Activated gamma-delta T cell treated with anti-CD3 and anti-CD28 coated beads, Interleukin-2, amount 50 U/mL, for 16 hours (primary cell): ENCODE measurements around the gene GRIK5.

Experiments
- DNase-seq: peaks from one replicate; pipeline ENCODE4 v3.0.0-alpha.2; 2020; ENCODE audit warnings: low read depth

Gene GRIK5

DNA sequence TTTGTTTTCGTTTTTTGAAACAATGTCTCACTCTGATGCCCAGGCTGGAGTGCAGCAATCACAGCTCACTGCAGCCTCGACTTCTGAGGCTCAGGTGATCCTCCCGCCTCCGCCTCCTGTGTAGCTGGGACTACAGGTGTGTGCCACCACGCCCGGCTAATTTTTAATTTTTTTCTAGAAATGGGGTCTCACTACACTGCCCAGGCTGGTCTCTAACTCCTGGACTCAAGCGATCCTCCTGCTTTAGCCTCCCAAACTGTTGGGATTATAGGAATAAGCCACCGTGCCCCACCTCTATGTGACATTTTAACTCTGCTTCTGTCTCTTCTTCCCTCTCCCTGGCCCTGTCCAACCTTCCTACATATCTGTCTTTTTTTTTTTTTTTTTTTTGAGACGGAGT is 81.1 kb downstream of the GRIK5 start:
- no peak for DNase-seq

- DNase-seq: no peak
Measured at GRCh38 chr19:41987141-41987860, 82.7 kb downstream of the GRIK5 start.

GRCh38 chr19:41984961-41985360 is 85.0 kb downstream of the GRIK5 start:
- no peak for DNase-seq

DNA sequence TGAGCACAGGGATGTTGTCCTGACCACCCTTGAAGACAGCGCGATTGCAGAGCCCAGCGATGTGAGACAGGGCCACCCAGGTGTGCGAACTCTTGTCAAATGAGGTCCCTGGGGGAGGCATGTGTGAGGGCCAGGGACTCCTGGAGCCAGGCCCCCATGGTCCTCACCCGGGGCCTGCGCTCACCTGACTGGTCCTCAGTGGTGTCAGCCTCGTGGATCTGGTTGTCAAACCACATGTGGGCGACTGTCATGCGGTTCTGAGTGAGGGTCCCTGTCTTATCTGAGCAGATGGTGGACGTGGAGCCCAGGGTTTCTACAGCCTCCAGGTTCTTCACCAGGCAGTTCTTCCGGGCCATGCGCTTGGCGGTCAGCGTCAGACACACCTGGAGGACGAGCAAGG is 88.3 kb downstream of the GRIK5 start:
- DNase-seq: no peak

GRCh38 chr19:41978470-41978869 is 91.5 kb downstream of the GRIK5 start:
- no peak for DNase-seq

GRCh38 chr19:41977916-41978315 is 92.1 kb downstream of the GRIK5 start:
- DNase-seq: no peak

- no peak for DNase-seq
Measured at GRCh38 chr19:41974652-41975051, 95.4 kb downstream of the GRIK5 start.

DNA sequence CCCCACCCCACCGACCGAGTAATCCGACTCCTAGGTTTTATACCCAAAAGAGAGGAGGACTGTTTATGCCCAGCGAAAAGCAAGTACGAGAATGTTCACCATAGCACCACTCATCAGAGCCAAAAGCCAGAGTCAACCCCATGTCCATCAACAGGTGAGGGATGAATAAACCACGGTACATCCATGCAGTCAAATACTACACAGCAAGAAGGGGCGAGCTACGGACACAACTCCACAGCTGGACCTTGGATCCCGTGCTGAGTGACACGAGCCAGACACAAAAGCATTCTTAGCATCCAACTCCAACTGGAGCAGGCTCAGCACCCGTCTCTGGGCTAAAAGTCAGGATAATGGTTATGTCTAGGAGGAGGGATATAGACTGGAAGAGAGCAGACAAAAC is 98.6 kb downstream of the GRIK5 start:
- DNase-seq: no peak

DNA sequence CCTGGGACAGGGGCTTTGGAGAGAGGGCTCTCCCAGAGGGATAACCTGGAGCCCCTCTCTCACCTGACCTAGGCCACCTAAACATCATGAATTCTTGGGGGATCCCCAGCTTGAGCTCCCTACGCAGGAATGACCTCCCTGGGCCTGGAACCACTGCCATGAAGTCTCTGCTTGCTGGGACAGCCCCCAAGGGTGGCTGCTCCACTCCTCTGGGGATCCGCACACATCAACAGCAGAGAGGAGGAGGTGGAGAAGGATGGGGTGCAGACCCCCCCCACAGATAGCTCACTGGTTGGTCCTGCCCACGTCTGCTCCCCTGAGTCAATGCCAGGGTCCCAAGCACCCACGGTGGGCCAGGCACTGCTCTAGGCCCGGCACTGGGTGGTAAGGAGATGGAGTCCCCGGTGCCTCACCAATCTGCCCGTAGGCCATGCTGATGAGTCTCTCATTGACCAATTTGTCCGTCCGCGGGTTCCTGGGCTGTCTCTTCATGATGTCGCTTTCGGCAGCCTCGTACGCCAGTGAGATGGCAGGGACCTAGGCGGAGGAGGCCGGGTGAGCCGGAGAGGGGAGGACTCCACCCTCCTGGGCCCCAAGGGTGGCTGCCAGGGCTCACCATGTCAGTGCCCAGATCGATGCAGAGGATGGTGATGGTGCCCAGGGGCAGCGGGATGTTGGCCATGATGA is 100.1 kb downstream of the GRIK5 start:
- no peak for DNase-seq

DNA sequence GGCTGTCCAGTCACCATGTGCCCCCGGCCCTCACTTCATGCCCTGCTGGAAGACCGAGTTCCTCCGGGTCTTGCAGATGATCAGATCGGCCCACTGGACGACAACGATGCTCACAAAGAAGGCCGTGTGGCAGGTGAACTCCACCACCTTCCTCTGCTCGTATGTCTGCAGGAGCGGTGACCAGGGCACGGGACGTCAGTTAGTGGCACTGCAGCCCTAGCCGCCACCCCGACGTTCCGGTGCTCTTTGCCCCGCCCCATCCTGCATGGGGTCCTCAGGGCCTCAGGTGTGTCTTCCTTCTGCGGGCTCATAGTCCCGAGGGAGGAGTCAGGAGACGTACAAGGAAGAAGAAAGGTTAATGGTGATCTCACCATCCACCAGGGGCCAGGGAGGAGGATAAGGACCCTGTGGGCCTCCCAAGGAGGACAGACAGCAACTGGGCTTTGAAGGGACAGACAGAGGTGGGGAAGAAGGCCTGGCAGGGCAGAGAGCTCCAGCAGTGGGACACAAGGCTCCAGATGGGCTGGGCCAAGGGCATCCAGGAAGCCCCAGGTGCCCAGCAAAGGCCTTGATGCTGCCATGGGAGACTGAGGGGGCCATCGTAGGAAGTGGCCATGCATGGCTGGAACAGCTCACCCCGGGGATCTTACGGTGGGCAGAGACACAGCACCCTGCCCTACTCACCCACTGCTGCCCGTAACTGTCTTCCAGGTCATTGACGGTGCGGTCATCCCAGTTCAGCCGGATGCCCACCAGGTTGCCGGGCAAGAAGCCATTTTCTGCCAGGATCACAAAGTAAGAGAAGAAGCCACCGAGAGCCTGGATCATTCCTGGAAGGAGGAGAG is 101.0 kb downstream of the GRIK5 start:
- no peak for DNase-seq

DNA sequence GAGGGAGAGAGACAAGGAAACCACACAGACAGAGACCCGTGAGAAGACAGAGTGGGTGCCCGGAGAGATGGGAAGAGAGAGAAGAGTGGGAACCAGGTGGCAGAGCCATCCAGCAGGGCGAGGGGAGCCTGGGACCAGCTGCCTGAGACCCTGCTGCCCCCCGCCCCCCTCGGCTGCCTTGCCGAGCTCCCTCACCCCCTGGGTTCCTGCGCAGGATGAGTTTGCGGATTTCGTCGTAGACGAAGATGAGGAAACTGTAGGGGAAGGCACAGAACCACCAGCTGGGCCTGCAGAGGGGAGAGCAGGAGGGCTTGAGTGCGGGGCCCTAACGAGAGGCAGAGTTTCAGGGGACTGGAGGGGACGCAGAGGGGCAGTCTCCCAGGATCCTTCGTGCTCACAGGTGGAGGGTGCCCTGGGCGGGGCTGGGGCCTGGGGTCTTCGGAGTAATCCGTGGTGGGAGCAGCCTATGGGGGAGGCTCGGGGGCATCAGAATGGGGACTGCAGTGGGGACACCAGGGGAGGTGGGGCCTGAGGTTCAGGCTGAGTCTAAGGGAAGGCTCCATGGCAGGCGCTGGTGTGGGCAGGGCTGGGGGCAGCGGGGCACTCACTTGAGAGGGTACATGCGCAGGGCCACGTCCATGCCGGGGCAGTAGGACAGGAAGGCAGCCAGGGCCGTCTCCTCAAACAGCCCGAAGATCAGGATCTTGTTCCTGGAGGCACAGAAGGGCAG is 102.8 kb downstream of the GRIK5 start:
- DNase-seq: no peak

- DNase-seq: no peak
Measured at GRCh38 chr19:41965106-41965505, 104.9 kb downstream of the GRIK5 start.

DNA sequence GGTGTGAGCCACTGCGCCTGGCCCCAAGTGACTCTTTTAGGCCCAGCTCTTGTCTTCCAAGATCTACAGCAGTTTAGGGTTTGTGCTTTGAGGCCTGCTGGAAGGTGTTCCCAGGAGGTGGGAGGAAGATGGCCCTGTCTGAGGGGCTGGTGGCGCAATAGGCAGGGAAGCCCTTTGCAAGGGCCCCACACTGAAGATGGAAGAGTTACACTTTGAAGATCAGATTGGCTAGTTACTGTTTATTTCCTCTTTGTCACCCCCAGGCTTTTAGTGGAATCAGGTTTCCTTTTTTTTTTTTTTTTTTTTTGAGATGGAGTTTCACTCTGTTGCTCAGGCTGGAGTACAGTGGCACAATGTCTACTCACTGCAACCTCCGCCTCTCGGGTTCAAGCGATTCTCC is 109.0 kb downstream of the GRIK5 start:
- no peak for DNase-seq

- peak; percentile 80 for DNase-seq
Measured at GRCh38 chr19:41959056-41960053, 110.7 kb downstream of the GRIK5 start, which contains the start of gene RABAC1. Gene RABAC1 (minus strand): TSS chr19:41959321. CDS start chr19:41959292, 29 bp downstream.

- DNase-seq: peak; percentile 60
Measured at GRCh38 chr19:41958367-41959055, 111.5 kb downstream of the GRIK5 start.

DNA sequence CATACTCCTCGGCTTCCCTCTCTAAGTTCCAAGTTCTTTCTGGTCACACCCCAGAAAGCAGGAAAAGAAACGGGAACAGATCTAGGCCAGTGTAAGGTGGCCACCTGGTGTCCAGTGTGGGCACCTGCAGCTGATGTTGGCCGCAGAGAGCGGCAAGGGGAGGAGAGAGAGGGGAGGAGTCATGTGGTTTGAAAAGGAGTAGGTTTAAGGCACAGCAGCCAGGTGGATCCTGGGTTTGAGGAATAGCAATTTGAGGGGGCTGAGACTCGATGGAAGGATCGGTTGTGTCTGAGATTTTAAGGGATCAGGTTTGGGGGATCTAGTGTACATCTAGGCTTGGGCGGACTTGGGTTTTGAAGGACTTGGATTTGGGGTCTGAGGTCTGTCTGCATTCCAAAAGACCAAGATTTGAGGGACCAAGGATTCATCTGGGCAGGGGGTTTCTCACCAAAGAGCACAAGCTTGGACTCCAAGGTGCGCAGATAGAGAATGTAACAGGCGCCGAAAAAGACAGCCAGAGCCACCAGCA is 112.1 kb downstream of the GRIK5 start:
- DNase-seq: no peak

DNA sequence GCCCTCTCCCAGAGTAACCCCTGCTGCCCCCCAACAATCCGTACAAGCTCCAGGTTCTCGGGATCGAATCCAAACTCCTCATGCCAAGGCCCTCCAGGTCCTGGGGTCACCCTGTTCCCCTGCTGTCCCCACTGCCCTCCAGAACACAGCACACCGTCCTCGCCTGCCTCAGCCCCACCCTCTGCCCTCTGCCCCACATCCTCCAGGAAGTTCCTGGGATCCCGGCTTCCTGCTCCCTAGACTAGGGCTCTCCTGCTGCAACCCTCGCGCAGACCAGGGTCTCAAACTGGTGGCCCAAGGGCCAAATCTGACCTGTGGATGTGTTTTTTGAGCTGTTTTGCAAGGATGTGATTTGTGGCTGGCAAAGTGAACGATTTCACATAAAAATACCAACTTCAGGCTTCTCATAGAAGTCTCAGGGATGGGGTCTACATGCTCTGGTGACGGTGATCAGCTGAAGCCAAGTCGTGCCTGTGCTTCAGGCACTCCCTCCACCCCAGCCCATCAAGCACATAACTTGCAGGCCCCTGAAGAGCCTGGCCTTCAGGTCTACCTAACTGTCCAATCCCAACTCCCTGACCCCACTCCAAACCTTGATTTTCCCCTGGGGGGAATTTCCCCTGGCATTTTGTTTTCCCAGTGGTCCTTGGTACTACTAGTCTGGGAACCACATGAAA is 112.7 kb downstream of the GRIK5 start:
- no peak for DNase-seq

DNA sequence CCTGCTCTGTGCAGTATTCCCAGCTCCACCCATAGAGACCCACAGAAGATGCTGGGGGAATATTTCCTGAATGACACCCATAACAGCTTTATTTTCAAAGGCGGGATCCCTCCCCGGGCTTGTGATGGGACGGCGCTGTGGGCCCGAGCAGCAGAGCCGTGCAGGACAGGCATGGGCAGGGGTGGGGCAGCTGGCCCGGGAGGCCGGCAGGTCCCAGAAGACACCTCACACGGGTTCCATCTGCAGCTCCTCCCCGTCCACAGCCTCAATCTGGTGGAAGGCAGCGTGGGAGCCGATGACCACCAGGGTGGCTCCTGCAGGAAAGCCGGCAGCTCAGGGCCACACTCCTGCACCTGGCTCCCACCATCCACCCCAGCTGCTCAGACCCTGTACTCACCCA is 113.4 kb downstream of the GRIK5 start:
- no peak for DNase-seq

- DNase-seq: no peak
Measured at GRCh38 chr19:41955521-41955920, 114.5 kb downstream of the GRIK5 start.
